ENCODE results near the gene PLEK. TPM values are rescaled to one million over a fixed set of nuclear protein-coding genes. Genes with fewer than 3 reads are reported as not detected.
A peak's percentile ranks its signal among the peaks of the same experiment; 100 is the strongest.
"Not testable (repeated sequence)": the region's sequence is repeated elsewhere in the genome, so short reads cannot be mapped to it uniquely, and the experiment has no call there.

Gene PLEK
- polyA plus RNA-seq, 4 donors = 4.5 to 18.9 (median 7.0) TPM

- no peak for DNase-seq (ENCODE audit: low read depth in 4 of 4, low spot score in 3 of 4)
These were observed 12.3 kb upstream of the PLEK start for GRCh38 chr2:68352651-68353391.

GRCh38 chr2:68356599-68357239 lies 8.4 kb upstream of the PLEK start:
- no peak for DNase-seq (ENCODE audit: low read depth in 4 of 4, low spot score in 3 of 4)

GRCh38 chr2:68357605-68358337 lies 7.3 kb upstream of the PLEK start:
- DNase-seq (ENCODE audit: low read depth in 4 of 4, low spot score in 3 of 4) = no peak

- no peak for DNase-seq (ENCODE audit: low read depth in 4 of 4, low spot score in 3 of 4)
These were observed 5.2 kb upstream of the PLEK start for GRCh38 chr2:68359889-68360288.

- peak in 3 of 4 donors; percentile 8 to 35 (median 20) for DNase-seq (ENCODE audit: low read depth in 4 of 4, low spot score in 3 of 4)
These were observed 3.0 kb upstream of the PLEK start for GRCh38 chr2:68362069-68362468.

GRCh38 chr2:68362749-68363148 lies 2.3 kb upstream of the PLEK start:
- no peak for DNase-seq (ENCODE audit: low read depth in 4 of 4, low spot score in 3 of 4)

GRCh38 chr2:68363721-68364120 lies 1.4 kb upstream of the PLEK start:
- DNase-seq (ENCODE audit: low read depth in 4 of 4, low spot score in 3 of 4) = no peak

- no peak for DNase-seq (ENCODE audit: low read depth in 4 of 4, low spot score in 3 of 4)
These were observed 1.0 kb downstream of the PLEK start for GRCh38 chr2:68366083-68366560.

GRCh38 chr2:68367953-68368653 lies 3.0 kb downstream of the PLEK start:
- DNase-seq (ENCODE audit: low read depth in 4 of 4, low spot score in 3 of 4) = no peak

- peak; percentile 5 to 42 (median 10) for DNase-seq (ENCODE audit: low read depth in 4 of 4, low spot score in 3 of 4)
These were observed 3.7 kb downstream of the PLEK start for GRCh38 chr2:68368654-68369336.

- DNase-seq (ENCODE audit: low read depth in 4 of 4, low spot score in 3 of 4) = no peak
These were observed 4.3 kb downstream of the PLEK start for GRCh38 chr2:68369337-68369734.

GRCh38 chr2:68371138-68371537 lies 6.1 kb downstream of the PLEK start:
- no peak for DNase-seq (ENCODE audit: low read depth in 4 of 4, low spot score in 3 of 4)

- no peak for DNase-seq (ENCODE audit: low read depth in 4 of 4, low spot score in 3 of 4)
These were observed 6.5 kb downstream of the PLEK start for GRCh38 chr2:68371581-68371980.

- no peak for DNase-seq (ENCODE audit: low read depth in 4 of 4, low spot score in 3 of 4)
These were observed 7.4 kb downstream of the PLEK start for GRCh38 chr2:68372485-68372884.

GRCh38 chr2:68374184-68374583 lies 9.1 kb downstream of the PLEK start:
- no peak for DNase-seq (ENCODE audit: low read depth in 4 of 4, low spot score in 3 of 4)

GRCh38 chr2:68375582-68375981 lies 10.5 kb downstream of the PLEK start:
- DNase-seq (ENCODE audit: low read depth in 4 of 4, low spot score in 3 of 4) = no peak

- DNase-seq (ENCODE audit: low read depth in 4 of 4, low spot score in 3 of 4) = no peak
These were observed 12.2 kb downstream of the PLEK start for GRCh38 chr2:68377137-68377780.

- not testable (repeated sequence) for DNase-seq (ENCODE audit: low read depth in 4 of 4, low spot score in 3 of 4)
These were observed 13.7 kb downstream of the PLEK start for GRCh38 chr2:68378779-68379178.

- DNase-seq (ENCODE audit: low read depth in 4 of 4, low spot score in 3 of 4) = no peak
These were observed 14.2 kb downstream of the PLEK start for GRCh38 chr2:68379184-68379708.

GRCh38 chr2:68383778-68384177 lies 18.7 kb downstream of the PLEK start:
- DNase-seq (ENCODE audit: low read depth in 4 of 4, low spot score in 3 of 4) = no peak

Data from left renal pelvis (tissue), 4 donors.